Stimulated activated CD8-positive, alpha-beta memory T cell treated with anti-CD3 and anti-CD28 coated beads, Interleukin-12 subunit alpha, Interleukin-12 subunit beta, amount 100 ng/mL, for 1 hour (primary cell): ENCODE data around the gene POFUT1.

ENCODE experiments used
- DNase-seq: peaks from one replicate; pipeline ENCODE4 v3.0.0-alpha.2; 2020; ENCODE audit warnings: low read depth

POFUT1 gene

GRCh38 chr20:32278199-32278643 lies 70.5 kb downstream of the POFUT1 start:
- no peak for DNase-seq

- no peak for DNase-seq
Observed at GRCh38 chr20:32281711-32282110, 74.0 kb downstream of the POFUT1 start.

GRCh38 chr20:32282461-32282860 lies 74.8 kb downstream of the POFUT1 start:
- DNase-seq: no peak

- no peak for DNase-seq
Observed at GRCh38 chr20:32285082-32285620, 77.5 kb downstream of the POFUT1 start.

GRCh38 chr20:32285621-32286371 lies 78.1 kb downstream of the POFUT1 start:
- DNase-seq: peak; percentile 6

- DNase-seq: no peak
Observed at GRCh38 chr20:32287231-32287638, 79.6 kb downstream of the POFUT1 start.
